Measurements from ENCODE around the gene CALM1. TPM values are rescaled to one million over a fixed set of nuclear protein-coding genes. Genes with fewer than 3 reads are reported as not detected.

CALM1 gene
- polyA plus RNA-seq, 1 experiment, result 251 TPM

DNA sequence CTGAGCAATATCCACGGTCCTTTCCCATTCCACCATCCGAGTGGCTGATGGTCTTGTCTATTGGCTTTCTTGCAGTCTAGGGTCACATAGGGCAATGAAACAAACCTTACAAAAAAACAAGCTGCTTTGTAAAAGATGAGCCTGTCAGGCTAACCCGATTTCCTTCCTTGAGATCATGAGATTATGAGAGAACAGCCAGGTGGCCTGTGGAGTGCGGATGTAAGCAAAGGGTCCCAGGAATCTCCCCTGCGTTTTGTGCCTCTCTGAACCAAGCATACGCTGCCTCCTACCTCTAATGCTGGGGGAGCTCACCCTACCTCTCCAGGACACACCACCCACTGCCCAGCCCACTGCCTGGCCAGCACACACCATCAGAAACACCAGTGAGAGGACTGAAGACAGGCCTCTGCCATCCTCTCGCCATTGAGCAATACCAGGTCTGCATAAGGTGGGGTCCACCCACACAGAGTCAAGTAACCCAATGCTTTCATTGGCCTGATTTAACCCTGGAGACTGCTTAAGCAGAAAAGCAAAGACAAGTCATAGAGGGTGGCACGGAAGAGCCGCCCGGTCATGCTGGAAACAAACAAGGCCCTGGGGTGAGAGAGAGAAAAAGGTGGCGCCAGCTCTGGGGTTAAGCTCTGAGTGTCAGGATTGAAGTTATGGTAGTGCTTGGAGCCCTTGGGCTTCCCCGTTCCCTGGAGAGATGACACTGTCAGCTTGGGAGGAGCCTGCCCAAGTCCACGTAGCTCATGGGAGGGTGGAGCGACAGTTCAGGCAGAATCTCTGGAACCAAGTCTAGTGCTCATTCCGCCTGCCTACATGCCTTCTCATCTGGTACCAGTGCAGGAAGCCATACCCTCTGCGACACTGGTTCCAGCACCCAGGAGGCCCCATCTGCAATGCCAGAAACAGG, 46.6 kb downstream of the CALM1 start:
- H3K27me3 ChIP-seq (ENCODE audit: control insufficient read depth, insufficient read depth, low read length), result no peaks in the 10 kb centered on the region; the same call in none of the 2 replicates
- DNase-seq (ENCODE audit: low read depth), result no peak
- CTCF ChIA-PET, result interaction anchor here (0.8 kb wide), 1 partner anchor 12 kb away, joined by 3 read pairs; no protein-coding TSS in a partner anchor
- TF ChIP-seq, protein P1, sequence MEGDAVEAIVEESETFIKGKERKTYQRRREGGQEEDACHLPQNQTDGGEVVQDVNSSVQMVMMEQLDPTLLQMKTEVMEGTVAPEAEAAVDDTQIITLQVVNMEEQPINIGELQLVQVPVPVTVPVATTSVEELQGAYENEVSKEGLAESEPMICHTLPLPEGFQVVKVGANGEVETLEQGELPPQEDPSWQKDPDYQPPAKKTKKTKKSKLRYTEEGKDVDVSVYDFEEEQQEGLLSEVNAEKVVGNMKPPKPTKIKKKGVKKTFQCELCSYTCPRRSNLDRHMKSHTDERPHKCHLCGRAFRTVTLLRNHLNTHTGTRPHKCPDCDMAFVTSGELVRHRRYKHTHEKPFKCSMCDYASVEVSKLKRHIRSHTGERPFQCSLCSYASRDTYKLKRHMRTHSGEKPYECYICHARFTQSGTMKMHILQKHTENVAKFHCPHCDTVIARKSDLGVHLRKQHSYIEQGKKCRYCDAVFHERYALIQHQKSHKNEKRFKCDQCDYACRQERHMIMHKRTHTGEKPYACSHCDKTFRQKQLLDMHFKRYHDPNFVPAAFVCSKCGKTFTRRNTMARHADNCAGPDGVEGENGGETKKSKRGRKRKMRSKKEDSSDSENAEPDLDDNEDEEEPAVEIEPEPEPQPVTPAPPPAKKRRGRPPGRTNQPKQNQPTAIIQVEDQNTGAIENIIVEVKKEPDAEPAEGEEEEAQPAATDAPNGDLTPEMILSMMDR (IDR thresholded peaks at IDR 0.05; ENCODE audit: insufficient read depth, low read depth, low read length), result no peak
- H3K4me3 ChIP-seq (ENCODE audit: low read depth, low read length), result no peak overlapping the region
- no peaks in the 10 kb centered on the region for H3K36me3 ChIP-seq (ENCODE audit: control insufficient read depth, insufficient read depth, low read length)
- POLR2A ChIA-PET, result no interaction called here

GRCh38 chr14:90444077-90444696, 47.4 kb downstream of the CALM1 start:
- ChIA-PET POLR2A (no interaction called here), CTCF (interaction anchor here (0.8 kb wide), 1 partner anchor 11 kb away, joined by 3 read pairs; no protein-coding TSS in a partner anchor)
- DNase-seq (ENCODE audit: low read depth), result no peak
- Histone ChIP-seq H3K27me3 (ENCODE audit: control insufficient read depth, insufficient read depth, low read length) (no peaks in the 10 kb centered on the region; the same call in none of the 2 replicates), H3K36me3 (ENCODE audit: control insufficient read depth, insufficient read depth, low read length) (no peaks in the 10 kb centered on the region), H3K4me3 (ENCODE audit: low read depth, low read length) (no peak overlapping the region)
- TF ChIP-seq, protein P1 (IDR thresholded peaks at IDR 0.05; ENCODE audit: insufficient read depth, low read depth, low read length), result no peak

GRCh38 chr14:90445011-90445410, 48.2 kb downstream of the CALM1 start:
- ChIA-PET POLR2A (no interaction called here), CTCF (no interaction called here)
- H3K4me3 ChIP-seq (ENCODE audit: low read depth, low read length), result no peak overlapping the region
- TF ChIP-seq, protein P1 (IDR thresholded peaks at IDR 0.05; ENCODE audit: insufficient read depth, low read depth, low read length), result no peak
- no peaks in the 10 kb centered on the region; the same call in none of the 2 replicates for H3K27me3 ChIP-seq (ENCODE audit: control insufficient read depth, insufficient read depth, low read length)
- no peaks in the 10 kb centered on the region for H3K36me3 ChIP-seq (ENCODE audit: control insufficient read depth, insufficient read depth, low read length)
- DNase-seq (ENCODE audit: low read depth), result no peak

DNA sequence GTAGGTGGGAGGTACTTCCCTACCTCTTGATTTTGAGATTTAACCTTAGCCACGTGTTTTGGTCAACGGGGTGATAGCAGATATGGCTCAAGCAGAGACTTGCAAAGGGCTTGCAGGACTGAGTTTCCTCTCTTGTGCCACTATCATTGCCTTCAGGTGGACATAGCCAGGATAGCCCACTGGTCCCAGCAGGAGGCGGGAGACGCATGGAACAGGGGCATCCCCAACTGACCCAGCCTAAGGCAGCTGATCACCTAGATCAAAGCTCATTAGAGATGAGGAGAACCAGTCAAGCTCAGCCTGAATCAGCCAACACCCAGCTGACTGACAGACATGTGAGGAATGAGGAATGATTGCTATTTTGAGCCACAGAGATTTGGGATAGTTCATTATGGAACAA, 49.6 kb downstream of the CALM1 start:
- DNase-seq (ENCODE audit: low read depth), result no peak
- Histone ChIP-seq H3K27me3 (ENCODE audit: control insufficient read depth, insufficient read depth, low read length) (no peaks in the 10 kb centered on the region; the same call in none of the 2 replicates), H3K4me3 (ENCODE audit: low read depth, low read length) (no peak overlapping the region), H3K36me3 (ENCODE audit: control insufficient read depth, insufficient read depth, low read length) (no peaks in the 10 kb centered on the region)
- CTCF ChIA-PET, result no interaction called here
- POLR2A ChIA-PET, result no interaction called here
- TF ChIP-seq, protein P1 (IDR thresholded peaks at IDR 0.05; ENCODE audit: insufficient read depth, low read depth, low read length), result no peak

Data from BJ (cell line).